DMS153 treated with DMSO at 0.1 percent for 48 hours (cell line): ENCODE results near the gene DDX51.
A peak's percentile ranks its signal among the peaks of the same experiment; 100 is the strongest.

ENCODE experiments used
- DNase-seq: peaks from one replicate; lab custom pipeline; 2025; ENCODE audit not compliant: unreplicated experiment; lab: John Stamatoyannopoulos, UW

Gene DDX51

GRCh38 chr12:132179431-132180362 is 35.6 kb upstream of the DDX51 start:
- no peak for DNase-seq

- DNase-seq = peak; percentile 58
Observed at GRCh38 chr12:132178801-132179401, 34.8 kb upstream of the DDX51 start.

GRCh38 chr12:132178316-132178715 is 34.2 kb upstream of the DDX51 start:
- no peak for DNase-seq

- no peak for DNase-seq
Observed at GRCh38 chr12:132176920-132177551, 32.9 kb upstream of the DDX51 start.

GRCh38 chr12:132176385-132176919 is 32.3 kb upstream of the DDX51 start:
- DNase-seq = no peak

- no peak for DNase-seq
Observed at GRCh38 chr12:132175496-132176384, 31.6 kb upstream of the DDX51 start.

- DNase-seq = no peak
Observed at GRCh38 chr12:132174839-132175490, 30.8 kb upstream of the DDX51 start.

- DNase-seq = no peak
Observed at GRCh38 chr12:132174015-132174838, 30.1 kb upstream of the DDX51 start.

- no peak for DNase-seq
Observed at GRCh38 chr12:132173135-132174014, 29.3 kb upstream of the DDX51 start.

- DNase-seq = no peak
Observed at GRCh38 chr12:132172619-132173018, 28.5 kb upstream of the DDX51 start.

GRCh38 chr12:132171968-132172521 is 27.9 kb upstream of the DDX51 start:
- DNase-seq = no peak

- DNase-seq = no peak
Observed at GRCh38 chr12:132171293-132171967, 27.3 kb upstream of the DDX51 start.

GRCh38 chr12:132170637-132171292 is 26.6 kb upstream of the DDX51 start:
- DNase-seq = no peak

- DNase-seq = peak; percentile 38
Observed at GRCh38 chr12:132170094-132170636, 26.0 kb upstream of the DDX51 start.

GRCh38 chr12:132169376-132169775 is 25.3 kb upstream of the DDX51 start:
- DNase-seq = no peak

GRCh38 chr12:132168311-132169031 is 24.4 kb upstream of the DDX51 start:
- no peak for DNase-seq
